Testis (tissue), 2 donors: ENCODE data around the gene ACTL9.

Source experiments
- POLR2A ChIP-seq: fragments of 450-650 bp; IDR thresholded peaks from one replicate; pipeline ENCODE4 v1.6.1; 2017; ENCODE audit warnings: antibody characterized with exemption, mild to moderate bottlenecking, moderate library complexity
- TF ChIP-seq, protein P1 (sequence below), 3 experiments: fragments of 450-650 bp in 2 of 3; fragments of 200-600 bp in 1 of 3; sonication (generic) in 1 of 3; IDR thresholded peaks; one replicate each; pipeline ENCODE4 v1.5.1; 2016 to 2019; ENCODE audit warnings: antibody characterized with exemption in 3 of 3, mild to moderate bottlenecking in 2 of 3, moderate library complexity in 1 of 3

DNA sequence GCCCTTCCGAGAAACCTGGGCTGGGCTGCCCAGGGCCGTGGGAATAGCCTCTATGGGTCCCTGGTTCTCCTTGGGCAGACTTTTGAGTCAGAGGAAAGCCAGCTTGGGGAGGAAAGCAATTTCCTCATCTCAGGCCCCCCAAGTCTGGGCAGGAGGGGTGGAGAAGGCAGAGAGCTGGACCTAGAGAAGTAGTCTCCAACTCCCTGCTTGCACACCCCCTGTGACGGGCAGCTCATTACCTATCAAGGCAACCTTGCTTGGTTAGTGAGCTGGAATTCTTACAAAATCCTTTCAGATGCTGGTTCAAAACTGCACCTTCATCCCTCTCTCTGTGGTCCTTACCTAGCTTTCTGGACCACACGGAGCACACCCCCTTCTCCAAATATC is 33.9 kb downstream of the ACTL9 start:
- TF ChIP-seq, protein P1, sequence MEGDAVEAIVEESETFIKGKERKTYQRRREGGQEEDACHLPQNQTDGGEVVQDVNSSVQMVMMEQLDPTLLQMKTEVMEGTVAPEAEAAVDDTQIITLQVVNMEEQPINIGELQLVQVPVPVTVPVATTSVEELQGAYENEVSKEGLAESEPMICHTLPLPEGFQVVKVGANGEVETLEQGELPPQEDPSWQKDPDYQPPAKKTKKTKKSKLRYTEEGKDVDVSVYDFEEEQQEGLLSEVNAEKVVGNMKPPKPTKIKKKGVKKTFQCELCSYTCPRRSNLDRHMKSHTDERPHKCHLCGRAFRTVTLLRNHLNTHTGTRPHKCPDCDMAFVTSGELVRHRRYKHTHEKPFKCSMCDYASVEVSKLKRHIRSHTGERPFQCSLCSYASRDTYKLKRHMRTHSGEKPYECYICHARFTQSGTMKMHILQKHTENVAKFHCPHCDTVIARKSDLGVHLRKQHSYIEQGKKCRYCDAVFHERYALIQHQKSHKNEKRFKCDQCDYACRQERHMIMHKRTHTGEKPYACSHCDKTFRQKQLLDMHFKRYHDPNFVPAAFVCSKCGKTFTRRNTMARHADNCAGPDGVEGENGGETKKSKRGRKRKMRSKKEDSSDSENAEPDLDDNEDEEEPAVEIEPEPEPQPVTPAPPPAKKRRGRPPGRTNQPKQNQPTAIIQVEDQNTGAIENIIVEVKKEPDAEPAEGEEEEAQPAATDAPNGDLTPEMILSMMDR (IDR thresholded peaks at IDR 0.05), result no peak
- TF ChIP-seq POLR2A, result no peak
